Measurements from ENCODE around the gene OVAAL.

The OVAAL gene

DNA sequence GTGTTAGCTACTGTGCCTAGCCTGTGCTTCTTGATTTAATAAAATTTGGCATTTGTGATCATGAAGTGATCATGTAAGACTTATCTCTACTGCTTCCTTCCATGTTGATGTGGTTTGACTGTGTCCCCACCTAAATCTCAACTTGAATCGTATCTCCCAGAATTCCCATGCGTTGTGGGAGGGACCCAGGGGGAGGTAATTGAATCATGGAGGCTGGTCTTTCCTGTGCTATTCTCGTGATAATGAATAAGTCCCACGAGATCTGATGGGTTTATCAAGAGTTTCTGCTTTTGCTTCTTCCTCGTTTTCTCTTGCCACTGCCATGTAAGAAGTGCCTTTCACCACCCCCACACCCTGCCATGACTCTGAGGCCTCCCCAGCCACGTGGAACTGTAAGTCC, at the start of gene OVAAL:
Gene OVAAL, plus strand, starts transcription at position 301 of the 400 bp plus-strand sequence.
- no peak for DNase-seq

DNA sequence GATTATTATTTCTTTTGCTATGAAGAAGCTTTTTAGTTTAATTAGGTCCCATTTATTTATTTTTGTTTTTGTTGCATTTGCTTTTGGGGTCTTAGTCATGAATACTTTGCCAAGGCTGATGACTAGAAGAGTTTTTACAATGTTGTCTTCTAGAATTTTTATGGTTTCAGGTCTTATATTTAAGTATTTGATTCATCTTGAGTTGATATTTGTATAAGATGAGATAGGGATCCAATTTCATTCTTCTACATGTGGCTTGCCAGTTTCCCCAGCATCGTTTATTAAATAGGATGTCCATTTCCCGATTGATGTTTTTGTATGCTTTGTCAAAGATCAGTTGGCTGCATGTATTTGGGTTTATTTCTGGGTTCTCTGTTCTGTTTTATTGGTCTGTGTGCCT, 47.9 kb upstream of the OVAAL start:
- no peak for DNase-seq

DNA sequence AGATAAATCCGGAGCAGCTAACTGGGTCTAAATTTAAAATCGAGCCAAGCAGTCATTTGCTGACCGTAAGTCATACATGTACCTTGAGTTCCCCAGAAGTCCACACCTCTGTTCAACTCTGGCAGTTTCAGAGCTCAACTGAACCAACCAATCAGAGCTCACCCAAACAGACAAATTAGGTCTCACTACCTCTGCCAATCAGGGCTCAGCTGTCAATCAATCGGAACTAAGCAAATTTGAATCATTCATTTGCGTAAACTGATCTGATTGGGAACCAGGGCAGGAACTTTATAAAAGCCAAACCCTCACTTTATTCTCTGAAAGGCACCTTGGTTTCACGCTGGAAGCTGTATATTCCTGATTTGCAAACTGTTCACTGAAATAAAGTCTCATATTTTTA, 45.2 kb upstream of the OVAAL start:
- DNase-seq = no peak

DNA sequence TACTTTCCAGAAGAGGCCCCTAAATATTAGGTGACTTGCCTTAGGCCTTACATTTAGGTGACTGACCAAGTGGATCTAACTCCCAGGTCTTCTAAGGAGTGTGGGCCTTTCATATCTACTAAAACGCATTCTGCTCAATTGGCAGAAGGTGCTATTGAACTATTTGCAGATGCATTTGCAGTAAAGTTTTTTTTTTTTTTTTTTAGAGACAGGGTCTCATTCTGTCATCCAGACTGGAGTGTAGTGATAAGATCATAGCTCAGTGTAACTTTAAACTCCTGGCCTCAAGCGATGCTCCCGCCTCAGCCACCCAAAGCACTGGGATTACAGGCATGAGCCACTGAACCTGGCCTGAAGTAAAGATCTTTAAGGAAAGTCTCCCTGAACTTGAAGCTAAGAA, 43.4 kb upstream of the OVAAL start:
- DNase-seq = no peak

DNA sequence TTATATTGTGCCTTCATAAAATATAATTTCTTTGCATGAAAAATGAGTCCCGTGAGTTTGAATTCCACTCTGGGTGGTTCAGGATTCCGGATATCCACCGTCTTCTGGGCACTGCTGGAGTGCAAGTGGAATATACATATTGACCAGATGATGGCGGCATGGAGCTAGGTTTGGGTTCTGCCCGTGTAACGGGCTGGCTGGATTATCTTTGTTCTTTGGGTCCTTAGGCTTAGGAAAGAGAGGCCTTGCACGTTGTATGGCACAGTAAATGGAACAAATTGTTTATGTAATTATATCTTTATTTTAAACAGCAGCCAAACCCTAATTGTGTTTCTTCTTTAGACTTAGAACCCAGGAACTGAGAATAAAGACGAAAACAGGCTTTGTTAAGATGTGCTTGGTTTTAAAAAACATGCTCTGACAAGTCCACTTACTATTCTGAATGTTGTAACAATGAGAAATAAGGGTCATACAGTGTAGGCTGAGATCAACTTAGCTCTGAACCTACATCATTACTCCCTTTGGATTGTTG, 42.8 kb upstream of the OVAAL start:
- peak; percentile 77 for DNase-seq

DNA sequence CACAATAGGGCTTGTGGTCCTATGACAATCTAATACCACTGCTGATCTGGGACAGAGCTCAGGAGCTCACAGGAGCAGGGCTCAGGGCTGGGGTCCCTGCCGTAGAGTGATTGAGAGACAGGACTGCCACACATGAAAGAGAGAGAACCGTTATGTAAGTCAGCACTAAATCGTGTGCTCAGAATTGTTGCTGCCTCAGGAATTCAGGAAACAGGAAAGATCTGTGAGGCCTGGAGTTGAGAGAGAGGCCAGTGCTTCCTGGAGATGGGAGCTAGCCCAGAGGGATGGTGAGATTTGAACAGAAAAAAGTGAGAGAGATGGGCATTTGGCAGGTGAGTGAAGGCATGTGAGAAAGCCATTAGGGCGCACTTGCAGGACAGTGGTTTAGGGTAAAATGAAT, 38.9 kb upstream of the OVAAL start:
- DNase-seq = no peak

DNA sequence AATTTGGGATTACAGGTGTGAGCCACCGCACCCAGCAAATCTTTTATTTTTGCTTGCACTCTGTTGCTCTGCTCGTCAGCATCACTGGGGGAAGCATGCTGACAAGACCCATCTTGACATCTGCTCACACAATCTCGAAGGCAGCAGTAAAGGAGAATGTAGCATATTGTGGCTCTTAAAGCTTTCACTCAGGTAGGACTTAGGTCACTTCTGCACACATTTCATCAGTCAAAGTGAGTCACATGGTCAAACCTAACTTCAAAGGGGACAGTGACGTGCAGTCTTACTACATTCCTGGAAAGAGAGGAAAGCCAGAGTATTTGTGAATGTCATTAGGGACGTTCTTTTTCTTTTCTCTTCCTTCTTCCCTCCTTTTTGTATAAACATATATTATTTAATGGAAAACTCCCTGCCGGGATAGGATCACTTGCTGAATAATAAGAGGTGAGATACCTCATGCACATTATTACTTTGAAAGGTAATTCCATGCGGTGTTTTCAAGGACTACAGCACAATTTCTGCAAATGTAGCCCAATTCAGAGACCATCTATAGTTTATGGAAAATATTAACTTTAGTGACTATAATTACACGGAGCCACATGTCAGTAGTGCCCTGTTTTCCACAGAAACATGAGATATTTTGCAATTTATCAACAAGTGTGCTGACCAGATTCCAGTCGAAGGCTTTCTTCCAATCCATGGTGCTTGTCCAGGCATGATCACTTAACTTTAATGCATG, 37.1 kb upstream of the OVAAL start:
- DNase-seq = no peak

DNA sequence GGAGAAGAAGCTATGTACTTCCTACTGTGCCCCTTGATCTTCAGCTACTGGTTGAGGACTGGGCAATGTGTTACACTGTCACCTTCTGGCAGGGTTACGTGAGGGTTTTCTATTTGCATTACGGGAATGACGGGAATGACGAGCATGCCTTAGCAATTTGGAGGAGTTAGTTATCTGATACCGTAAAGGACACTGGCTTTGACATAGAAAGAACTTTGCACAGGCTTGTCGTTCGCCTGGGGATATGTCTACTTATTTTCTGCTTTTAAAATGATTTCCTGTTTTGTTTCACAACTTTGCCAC, 36.6 kb upstream of the OVAAL start:
- DNase-seq = no peak

DNA sequence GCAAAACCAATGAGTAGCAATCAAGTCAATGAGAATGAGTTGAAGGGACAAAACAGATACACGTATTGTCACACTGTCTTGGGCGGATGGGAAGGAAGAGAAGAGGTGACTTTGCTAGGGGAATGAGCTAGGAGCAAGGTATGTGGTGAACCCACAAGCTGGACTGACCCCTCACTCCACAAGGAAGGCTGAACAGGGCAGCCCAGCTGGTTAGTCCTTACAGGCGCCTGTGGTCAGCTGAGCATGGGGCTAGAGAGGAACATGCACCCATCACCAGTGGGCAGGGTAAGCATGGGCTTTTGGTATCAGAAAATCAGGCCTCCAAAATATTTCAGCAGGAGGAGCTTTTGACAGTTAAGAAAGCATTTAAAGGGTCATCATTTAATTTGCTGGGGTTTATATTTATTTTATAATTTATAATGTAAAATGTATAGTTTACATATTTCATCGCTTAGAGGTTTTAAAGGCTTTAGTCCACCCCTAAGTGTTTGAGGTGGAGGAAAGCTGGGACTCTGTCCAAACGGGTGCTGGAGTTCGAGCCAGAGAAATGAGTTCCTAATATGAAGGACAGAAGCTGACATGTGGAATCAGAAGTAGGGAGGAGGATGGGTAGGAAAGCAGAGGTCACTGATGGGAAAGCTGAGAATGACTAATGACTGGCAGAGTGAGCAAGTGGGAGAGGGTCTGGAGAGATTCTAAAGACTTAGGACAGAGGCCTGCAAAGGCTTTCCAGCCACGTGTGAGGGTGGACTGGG, 34.4 kb upstream of the OVAAL start:
- no peak for DNase-seq

DNA sequence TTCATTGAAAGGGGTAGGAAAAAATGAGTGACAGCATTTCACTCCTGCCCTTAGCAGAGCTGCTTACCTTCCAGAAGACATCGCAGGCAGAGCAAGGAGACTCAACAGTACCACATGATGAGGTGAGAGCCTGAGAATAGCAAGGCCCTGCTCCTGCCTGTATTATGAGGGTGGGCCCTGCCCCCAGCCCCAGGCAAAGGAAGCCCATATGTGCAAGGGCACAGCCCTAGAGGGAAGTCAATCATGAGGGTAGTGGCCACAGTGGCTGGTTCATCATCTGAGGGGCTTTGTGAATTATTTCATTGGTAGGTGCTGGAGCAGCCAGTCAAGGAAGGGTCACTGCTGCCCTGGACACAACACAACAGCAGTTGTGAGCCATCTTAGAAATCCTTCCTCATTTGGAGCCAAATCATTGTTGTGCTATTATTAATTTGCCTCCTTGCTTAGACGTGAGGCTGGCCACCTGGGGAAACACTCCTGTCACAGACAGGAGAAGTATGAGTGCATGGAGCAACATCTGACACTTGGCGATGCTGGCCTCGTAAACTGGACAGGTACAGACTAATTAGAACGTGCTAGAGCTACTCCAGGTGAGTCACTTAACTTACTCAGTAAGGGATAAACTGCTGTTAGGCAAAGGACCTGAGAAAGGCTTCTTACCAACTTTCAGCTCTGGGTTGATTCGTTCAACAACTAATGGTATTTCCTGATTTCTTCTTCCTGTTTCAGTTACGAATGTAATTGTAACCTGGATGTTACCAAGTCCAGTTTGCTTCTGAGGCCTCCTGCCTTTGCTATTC, 33.6 kb upstream of the OVAAL start:
- no peak for DNase-seq

DNA sequence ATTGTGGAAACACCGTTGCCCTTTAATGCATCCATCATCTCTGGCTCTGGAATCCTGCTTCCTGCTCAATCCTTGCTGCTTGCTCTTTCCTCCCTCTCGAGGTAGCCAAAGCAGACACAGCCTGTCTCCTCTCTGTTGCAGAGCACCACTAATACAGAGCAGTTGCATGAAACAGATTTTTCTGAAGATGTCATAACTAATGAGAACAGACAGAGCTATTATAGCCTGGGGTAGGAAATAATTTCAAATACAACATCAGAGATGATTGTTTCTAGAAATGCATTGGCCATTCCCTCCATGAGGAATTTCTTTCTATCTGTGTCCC, 33.1 kb upstream of the OVAAL start:
- DNase-seq = no peak

DNA sequence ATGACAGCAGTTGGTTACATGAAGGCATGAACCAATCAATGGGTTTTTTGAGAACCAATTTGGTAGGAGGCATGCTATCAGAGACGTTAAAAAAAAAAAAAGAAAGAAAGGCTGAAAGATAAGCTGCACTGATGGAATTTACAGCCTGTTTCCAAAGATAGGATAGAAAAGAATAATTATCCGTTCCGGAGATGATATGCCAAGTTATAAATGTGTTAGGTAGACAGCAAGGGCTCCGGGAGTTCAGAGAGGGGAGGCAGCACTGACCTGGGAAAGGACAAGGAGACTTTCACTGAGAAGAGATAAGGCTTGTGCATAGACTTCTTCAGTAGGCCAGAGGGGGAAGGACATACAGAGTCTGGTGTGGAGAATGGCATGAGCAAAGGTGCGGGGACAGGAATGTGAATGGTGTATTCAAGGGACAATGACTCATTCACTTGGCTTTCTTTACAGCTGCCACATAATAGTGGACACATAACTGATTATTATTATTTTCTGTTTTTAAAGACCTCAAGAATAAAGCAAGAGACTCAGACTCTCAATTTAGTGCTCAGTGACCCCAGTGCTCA, 31.6 kb upstream of the OVAAL start:
- no peak for DNase-seq

DNA sequence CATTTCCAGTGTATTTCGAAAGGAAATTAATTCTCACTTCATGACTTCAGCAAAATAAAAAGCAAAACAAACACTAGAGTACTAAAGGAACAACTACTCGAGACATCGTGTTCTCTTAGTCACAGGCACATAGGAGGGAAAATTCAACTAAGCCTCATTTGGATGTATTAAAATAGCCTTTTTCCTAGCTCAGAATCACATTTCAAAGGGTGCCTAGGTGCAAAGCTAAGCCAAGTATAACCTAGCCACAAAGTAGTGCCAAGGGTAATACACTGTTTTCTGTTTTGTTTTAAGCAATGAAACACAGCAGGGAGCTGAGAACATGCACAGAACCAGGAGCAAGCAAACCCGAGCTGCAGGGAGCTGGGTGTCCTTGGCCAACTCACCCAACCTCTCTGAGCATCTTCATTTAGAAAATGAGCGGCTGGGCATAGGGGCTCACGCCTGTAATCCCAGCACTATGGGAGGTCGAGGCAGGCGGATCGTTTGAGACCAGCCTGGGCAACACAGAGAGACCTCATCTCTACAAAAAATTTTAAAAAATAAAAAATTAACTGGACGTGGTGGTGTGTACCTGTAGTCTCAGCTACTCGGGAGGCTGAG, 29.8 kb upstream of the OVAAL start:
- DNase-seq = no peak

DNA sequence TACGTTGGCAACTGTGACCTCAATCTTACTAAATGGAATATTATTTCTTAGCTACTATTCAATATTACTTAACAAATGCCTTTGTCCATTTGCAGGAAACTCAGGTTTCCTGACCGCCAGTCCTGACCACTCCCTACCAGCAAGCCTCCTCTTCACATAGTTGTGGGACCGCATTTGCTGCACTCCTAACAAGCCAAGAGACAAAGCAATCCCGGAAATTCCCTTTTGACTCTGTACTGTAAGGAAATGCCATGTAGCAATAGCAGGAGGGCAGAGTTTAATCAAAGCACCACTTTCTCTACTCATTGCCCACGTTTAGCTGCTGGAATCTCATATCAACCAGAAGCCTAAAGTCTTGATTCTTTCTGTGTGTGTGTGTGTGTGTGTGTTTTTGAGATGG, 28.3 kb upstream of the OVAAL start:
- no peak for DNase-seq

DNA sequence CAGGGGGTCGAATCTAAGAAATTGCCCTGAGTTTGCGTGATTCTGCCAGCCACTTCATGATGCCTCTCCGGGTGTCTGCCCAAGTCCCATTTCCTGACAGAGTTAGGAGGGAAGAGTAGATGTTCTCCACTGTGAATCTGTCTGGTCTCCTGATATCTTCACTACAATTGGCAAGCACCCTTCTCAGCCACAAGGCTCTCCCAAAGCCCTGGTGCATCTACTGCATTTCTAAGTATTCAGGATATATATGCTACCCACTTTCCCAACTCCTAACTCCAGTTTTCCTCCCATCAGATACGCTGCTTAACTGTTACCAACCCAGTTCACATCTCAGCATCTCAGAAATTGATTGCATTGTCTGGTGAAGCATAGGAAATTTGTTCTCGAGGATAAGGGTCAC, 25.9 kb upstream of the OVAAL start:
- no peak for DNase-seq

DNA sequence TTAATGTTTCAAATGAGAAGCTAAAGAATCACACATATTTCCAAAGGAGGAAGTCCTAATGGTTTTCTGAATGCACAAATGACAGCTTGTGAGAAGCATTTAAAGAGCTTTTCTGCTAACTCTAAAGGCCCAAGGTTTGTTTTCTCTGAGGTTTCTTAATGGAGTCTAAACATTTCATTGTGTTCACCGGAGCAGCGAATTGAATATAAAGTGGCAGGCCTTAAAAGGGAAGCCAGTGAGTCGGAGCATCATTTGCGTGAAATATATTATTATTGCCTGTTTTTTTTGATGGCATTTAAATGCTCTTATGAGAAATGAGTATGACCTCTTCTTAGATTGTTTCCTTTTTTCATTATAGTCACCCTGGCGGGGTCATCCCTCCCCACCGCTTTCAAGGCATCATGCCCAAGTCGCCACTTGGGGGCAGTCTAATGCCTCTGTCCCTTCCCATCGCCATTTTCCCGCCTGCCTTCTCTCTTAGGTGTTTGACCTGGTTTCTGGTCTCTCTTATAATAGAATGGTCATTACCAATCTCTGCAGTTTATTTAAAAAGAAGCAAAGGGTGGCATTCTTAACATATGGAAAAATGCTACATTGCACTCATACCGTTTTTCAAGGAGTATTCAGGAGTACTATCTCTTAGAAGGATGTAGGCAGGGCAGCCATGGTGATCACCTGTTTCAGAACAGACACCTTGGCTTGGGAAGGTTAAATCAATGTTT, 25.3 kb upstream of the OVAAL start:
- DNase-seq = peak; percentile 64

DNA sequence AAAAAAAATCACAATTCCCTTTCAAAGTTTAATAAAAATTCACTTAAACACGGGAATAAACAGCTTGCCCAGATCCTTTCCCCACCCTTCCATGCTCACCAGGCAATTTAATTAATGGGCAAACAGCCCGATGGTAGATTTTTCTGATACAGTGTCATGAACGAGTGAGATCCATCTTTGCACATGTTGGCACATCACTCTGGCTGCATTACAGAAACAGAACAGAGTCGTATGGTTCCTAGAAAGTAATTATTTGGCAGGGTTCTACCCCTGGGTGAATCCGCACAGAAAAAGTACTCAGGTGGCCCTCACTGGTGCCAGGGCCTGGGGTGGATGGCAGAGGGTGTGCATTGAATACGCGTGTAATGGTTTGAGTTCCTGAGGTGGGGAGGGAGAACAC, 24.6 kb upstream of the OVAAL start:
- DNase-seq = no peak

DNA sequence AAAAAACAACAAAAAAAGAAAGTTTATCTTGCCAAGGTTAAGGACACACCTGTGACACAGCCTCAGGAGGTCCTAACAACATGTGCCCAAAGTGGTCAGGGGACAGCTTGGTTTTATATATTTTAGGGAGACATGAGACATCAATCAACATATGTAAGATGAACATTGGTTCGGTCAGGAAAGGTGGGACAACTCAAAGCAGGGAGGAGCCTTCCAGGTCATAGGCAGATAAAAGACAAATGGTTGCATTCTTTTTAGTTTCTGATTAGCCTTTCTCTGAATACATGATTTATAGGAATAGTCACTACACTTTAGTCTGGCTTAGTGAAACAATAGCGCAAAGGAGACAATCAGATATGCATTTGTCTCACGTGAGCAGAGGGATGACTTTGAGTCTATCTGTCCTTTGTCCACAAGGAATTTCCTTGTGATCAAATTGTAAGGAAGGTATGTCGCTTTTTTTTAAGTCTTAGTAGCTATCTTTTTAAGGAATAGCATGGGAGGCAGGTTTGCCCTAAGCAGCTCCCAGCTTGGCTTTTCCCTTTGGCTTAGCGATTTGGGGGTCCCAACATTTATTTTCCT, 23.3 kb upstream of the OVAAL start:
- DNase-seq = no peak

DNA sequence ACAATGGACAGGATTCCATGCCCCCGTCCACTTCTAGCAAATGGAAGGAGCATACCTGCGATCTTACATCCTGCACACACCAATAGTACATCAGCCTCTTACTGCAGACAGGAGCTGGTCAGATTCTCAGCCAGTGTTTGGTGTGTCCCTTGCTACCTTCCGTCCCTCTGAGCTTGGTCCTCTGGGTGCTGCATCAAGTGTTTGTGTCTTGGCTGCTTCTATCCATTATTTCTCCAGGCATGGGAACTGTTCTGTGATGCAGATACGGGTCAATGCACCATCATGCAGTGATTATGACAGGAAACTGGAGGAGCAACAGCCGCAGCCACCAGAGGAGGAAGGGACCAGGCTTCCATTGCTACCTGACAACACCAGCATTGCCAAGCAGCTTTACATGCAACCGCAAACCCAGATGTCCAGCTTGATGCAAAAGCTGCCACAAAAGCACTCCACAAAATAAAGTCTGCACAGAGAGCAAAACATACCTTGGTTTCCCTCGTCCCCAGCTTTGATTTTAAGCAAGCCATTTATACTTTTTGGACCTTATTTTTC, 21.9 kb upstream of the OVAAL start:
- DNase-seq = no peak

DNA sequence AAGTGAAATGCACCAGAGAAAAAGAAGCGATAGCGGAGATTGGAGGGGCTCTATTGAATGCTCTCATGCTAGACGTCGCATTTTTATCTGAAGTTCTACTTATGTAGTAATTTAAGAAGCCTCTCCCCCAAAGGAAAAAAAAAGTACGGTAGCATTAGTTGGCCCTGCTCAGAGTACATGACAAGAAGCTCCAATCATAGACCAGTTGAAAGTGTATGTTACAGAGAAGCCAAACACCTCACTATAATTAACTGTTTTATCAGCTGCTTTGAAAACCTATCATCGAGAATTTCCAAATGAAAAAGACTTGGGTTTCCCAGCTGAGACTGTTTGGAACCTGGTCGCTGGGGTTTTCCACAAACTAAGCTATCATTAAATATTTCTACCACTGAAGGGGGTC, 19.6 kb upstream of the OVAAL start:
- DNase-seq = no peak

DNA sequence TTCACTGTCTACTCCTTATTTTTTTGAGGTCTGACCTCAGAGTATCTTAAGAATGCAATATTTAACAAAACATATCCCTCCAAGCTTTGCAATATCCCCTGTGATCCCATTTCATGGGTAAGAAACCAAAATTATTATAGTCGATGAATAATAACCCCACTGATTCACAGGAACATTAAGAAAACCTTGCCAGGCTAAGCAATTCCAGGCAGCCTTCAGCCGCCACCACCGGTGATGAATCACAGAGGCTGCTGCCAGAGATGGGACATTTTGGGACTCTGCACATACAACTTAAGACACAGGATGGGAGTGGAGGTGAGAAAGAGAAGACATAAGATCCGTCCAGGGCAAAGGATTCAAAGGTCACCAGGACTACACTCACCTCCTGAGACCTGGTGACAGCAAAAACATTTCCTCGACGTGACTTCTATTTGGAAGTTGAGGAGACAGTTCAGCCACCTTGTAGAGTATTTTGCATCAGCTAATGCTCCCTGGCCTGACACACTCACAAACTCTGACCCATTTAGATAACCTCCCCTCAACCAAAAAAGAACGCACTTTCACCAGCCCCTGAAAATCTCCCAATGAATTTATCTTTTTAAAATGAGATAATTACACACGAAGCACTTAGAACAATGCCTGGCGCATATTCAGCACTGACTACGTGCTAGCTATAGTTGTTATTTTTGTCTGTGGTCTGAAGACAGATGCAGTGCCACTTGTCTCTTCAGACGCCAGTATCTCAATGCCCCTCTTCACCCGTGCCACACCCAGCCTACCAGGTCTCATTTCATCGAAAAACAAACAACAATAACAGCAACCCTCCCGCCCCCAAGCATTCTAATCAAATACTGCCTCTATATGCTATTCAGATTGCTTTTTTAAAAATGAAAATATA, 17.8 kb upstream of the OVAAL start:
- no peak for DNase-seq
